ENCODE data around the gene MGAM2. TPM values are rescaled to one million over a fixed set of nuclear protein-coding genes. Genes with fewer than 3 reads are reported as not detected.
"Not testable (repeated sequence)": the region's sequence is repeated elsewhere in the genome, so short reads cannot be mapped to it uniquely, and the experiment has no call there.

The MGAM2 gene
- total RNA-seq, result not detected

GRCh38 chr7:142111499-142111898 is at the start of gene MGAM2:
TSS of gene MGAM2 (plus strand) at chr7:142111718. CDS start at chr7:142116874, 5,156 bp downstream.
- ATAC-seq, result no peak
- DNase-seq, result no peak
- no peaks in the 10 kb centered on the region for H3K9me3 Mint-ChIP-seq (ENCODE audit: low read depth)
- H3K27me3 Mint-ChIP-seq, result peaks cover 16% of the 10 kb centered on the region
- no peaks in the 10 kb centered on the region for H3K36me3 Mint-ChIP-seq
- CTCF ChIA-PET, result interaction anchor here (0.6 to 1.1 kb wide), 2 partner anchors 80 to 136 kb away, joined by 3 read pairs; no protein-coding TSS in a partner anchor
- no peaks in the 10 kb centered on the region for H3K4me1 Mint-ChIP-seq
- no peak within 1 kb of the TSS for H3K4me3 Mint-ChIP-seq
- H3K27ac Mint-ChIP-seq, result no peak within 1 kb of the TSS

DNA sequence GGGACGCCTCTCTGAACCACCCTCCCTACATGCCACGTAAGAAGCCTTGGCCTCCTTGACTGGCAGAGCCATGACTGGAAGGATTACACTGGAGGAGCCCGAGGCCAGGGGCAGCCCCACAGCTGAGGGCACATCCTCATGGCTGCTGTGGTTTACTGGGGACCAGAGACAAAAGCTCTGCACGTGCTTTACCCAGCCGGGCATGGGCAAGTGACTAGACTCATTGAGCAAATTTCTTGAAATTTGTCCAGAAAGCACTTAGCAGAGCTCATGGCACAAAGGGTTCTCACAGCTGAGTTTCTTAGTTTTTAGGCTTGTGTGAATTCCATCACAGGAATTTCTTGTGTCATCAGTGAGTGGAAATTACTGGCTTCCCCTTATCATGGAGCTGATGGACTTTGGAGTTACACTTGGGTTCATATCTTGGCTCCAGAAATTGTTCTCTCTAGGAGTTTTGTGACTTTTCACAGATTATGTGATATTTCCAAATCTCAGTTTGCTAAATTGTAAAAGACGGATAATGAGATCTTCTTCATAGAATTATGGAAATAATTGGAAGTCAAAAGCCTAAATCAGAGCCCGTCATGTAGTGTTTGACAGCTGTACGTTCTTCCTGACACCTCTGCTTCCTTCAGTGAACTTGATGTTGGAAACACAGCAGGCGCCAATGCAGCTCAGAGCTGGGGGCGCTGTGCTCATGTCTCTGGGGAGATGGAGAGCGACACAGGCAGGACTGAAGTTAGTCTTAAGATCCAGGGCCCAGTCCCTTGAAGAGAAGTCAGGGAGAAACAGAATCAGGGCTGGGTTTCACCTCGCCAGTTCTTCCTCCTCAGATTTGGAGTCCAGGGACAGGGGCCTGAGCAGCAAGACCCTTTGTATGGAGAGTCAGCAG is 47.7 kb upstream of the MGAM2 start:
- no peak for ATAC-seq
- Mint-ChIP-seq H3K4me1 (no peaks in the 10 kb centered on the region), H3K27me3 (peaks cover 3% of the 10 kb centered on the region), H3K4me3 (no peak overlapping the region), H3K27ac (no peak overlapping the region), H3K9me3 (ENCODE audit: low read depth) (no peaks in the 10 kb centered on the region), H3K36me3 (no peaks in the 10 kb centered on the region)
- CTCF ChIA-PET, result interaction anchor here (1.2 kb wide), 1 partner anchor 31 kb away, joined by 3 read pairs; no protein-coding TSS in a partner anchor
- no peak for DNase-seq

DNA sequence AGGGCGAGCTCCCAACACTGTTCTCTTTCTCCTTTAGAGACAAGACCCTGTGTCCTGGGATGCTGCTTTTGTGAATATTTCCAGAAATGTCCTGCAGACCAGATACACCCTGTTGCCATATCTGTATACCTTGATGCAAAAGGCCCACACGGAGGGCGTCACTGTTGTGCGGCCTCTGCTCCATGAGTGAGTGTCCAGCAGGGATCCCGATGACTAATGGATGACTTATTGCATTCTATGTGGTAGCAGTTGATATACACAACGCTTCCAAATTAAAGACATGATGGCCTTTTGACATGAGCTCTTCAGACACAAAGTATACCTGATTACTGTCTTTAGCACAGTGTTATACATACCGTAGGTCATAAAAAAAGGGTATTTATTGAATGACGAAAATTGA is 45.0 kb upstream of the MGAM2 start:
- CTCF ChIA-PET, result no interaction called here
- no peaks in the 10 kb centered on the region for H3K9me3 Mint-ChIP-seq (ENCODE audit: low read depth)
- H3K27ac Mint-ChIP-seq, result no peak overlapping the region
- no peaks in the 10 kb centered on the region for H3K4me1 Mint-ChIP-seq
- no peak for DNase-seq
- no peak overlapping the region for H3K4me3 Mint-ChIP-seq
- no peaks in the 10 kb centered on the region for H3K27me3 Mint-ChIP-seq
- H3K36me3 Mint-ChIP-seq, result no peaks in the 10 kb centered on the region
- no peak for ATAC-seq

- H3K27me3 Mint-ChIP-seq, result no peaks in the 10 kb centered on the region
- no peaks in the 10 kb centered on the region for H3K4me1 Mint-ChIP-seq
- H3K4me3 Mint-ChIP-seq, result no peak overlapping the region
- DNase-seq, result no peak
- no peak for ATAC-seq
- H3K9me3 Mint-ChIP-seq (ENCODE audit: low read depth), result no peaks in the 10 kb centered on the region
- CTCF ChIA-PET, result no interaction called here
- no peak overlapping the region for H3K27ac Mint-ChIP-seq
- no peaks in the 10 kb centered on the region for H3K36me3 Mint-ChIP-seq
Measured at GRCh38 chr7:142077762-142078161, 33.8 kb upstream of the MGAM2 start.

DNA sequence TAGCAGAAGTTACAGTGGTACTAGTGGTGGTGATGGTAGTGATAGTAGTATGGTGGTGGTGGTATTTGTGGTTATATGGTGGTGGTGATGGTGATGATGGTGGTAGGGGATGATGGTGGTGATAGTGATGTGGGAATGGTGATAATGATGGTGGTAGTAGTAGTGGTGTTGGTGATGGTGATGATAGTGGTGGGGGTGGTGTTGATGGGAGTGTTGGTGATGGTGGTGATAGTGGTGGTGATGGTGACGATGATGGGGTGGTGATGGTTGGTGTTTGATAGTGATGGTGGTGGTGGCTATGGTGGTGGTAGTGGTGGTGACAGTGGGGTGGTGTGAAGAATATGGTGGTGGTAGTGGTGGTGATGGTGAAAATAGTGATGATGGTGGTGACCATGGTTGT is 27.9 kb upstream of the MGAM2 start:
- ATAC-seq, result no peak
- no peak overlapping the region for H3K4me3 Mint-ChIP-seq
- no peak overlapping the region for H3K27ac Mint-ChIP-seq
- no peaks in the 10 kb centered on the region for H3K27me3 Mint-ChIP-seq
- CTCF ChIA-PET, result no interaction called here
- no peaks in the 10 kb centered on the region for H3K9me3 Mint-ChIP-seq (ENCODE audit: low read depth)
- no peaks in the 10 kb centered on the region for H3K4me1 Mint-ChIP-seq
- DNase-seq, result no peak
- H3K36me3 Mint-ChIP-seq, result no peaks in the 10 kb centered on the region

GRCh38 chr7:142085428-142085827 is 26.1 kb upstream of the MGAM2 start:
- H3K36me3 Mint-ChIP-seq, result no peaks in the 10 kb centered on the region
- no peaks in the 10 kb centered on the region for H3K9me3 Mint-ChIP-seq (ENCODE audit: low read depth)
- CTCF ChIA-PET, result no interaction called here
- no peaks in the 10 kb centered on the region for H3K4me1 Mint-ChIP-seq
- DNase-seq (no peak), ATAC-seq (no peak)
- no peaks in the 10 kb centered on the region for H3K27me3 Mint-ChIP-seq
- no peak overlapping the region for H3K4me3 Mint-ChIP-seq
- H3K27ac Mint-ChIP-seq, result no peak overlapping the region

DNA sequence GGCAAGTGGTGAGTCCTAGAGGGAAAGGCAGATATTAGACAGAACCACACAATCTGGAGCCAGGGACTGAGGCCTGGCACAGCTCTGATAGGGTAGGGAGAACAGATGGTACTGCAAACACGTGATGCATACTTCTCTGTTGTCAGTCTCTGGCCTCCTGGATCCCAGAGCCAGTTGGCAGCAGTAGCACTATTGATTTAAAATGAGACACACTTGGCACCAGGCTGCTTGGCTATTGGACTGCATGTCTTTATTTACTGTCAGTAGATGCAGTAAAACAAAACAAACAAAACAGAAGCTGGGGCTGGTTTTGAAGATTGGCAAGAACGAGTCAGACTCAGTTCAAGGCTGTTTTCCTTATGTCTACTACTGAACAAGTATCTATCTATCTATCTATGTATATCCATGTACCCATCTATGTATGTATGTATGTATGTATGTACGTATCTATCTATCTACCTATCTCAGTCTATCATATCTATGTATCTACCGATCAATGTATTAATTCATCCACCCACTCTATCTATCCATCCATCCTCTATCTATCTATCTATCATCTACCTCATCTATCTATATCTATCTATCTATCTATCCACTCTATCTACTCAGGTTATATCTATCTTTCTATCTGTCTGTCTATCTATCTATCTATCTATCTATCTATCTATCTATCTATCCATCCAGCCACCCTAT is 23.4 kb upstream of the MGAM2 start:
- CTCF ChIA-PET, result no interaction called here
- no peaks in the 10 kb centered on the region for H3K4me1 Mint-ChIP-seq

GRCh38 chr7:142089035-142089434 is 22.5 kb upstream of the MGAM2 start:
- Mint-ChIP-seq H3K36me3 (no peaks in the 10 kb centered on the region), H3K9me3 (ENCODE audit: low read depth) (no peaks in the 10 kb centered on the region), H3K27me3 (no peaks in the 10 kb centered on the region), H3K4me3 (no peak overlapping the region), H3K4me1 (no peaks in the 10 kb centered on the region), H3K27ac (no peak overlapping the region)
- no peak for DNase-seq
- CTCF ChIA-PET, result no interaction called here
- ATAC-seq, result no peak

More for the DNA sequence above, 23.4 kb upstream of the MGAM2 start:
- Mint-ChIP-seq H3K9me3 (ENCODE audit: low read depth) (no peaks in the 10 kb centered on the region), H3K4me3 (no peak overlapping the region), H3K27ac (no peak overlapping the region), H3K27me3 (no peaks in the 10 kb centered on the region), H3K36me3 (no peaks in the 10 kb centered on the region)
- ATAC-seq (no peak), DNase-seq (no peak)

DNA sequence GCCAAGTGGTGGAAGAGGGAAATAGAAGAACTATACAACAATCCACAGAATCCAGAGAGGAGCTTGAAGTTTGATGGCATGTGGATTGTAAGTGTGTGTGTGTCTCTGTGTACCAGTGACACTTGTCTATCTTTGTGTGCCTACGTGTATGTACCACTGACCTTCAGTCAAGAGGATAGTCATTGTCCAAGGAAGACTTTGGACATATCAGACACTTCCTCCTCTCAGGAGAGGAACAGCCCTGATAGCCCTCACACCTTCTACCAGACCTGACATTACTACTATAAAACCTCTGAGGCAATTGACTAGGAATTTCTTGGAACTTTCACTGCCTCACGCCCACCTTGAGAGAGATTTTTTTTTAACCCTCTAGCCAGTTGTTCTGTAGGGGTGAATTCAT is 19.6 kb upstream of the MGAM2 start:
- no peaks in the 10 kb centered on the region for H3K36me3 Mint-ChIP-seq
- no peaks in the 10 kb centered on the region for H3K27me3 Mint-ChIP-seq
- no peak overlapping the region for H3K27ac Mint-ChIP-seq
- H3K4me3 Mint-ChIP-seq, result no peak overlapping the region
- no peaks in the 10 kb centered on the region for H3K9me3 Mint-ChIP-seq (ENCODE audit: low read depth)
- DNase-seq (no peak), ATAC-seq (no peak)
- H3K4me1 Mint-ChIP-seq, result no peaks in the 10 kb centered on the region
- CTCF ChIA-PET, result no interaction called here

DNA sequence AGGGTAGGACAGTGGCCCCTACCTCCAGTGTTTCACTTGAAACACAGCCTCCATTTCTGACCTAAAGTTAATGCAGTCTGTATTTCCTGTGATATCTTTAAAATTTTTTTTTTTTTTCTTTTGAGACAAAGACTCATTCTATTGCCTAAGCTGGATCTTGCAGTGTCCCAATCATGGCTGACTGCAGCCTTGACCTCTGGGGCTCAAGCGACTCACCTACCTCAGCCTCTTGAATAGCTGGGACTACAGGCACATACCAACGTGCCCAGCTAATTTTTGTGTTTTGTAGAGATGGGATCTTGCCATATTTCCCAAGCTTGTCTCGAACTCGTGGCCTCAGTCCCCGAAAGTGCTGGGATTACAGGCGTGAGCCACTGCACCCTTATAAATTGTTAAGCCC is 16.7 kb upstream of the MGAM2 start:
- no peak for ATAC-seq
- DNase-seq, result no peak
- Mint-ChIP-seq H3K4me1 (peaks cover 3% of the 10 kb centered on the region), H3K27me3 (no peaks in the 10 kb centered on the region), H3K27ac (no peak overlapping the region), H3K4me3 (no peak overlapping the region), H3K36me3 (no peaks in the 10 kb centered on the region), H3K9me3 (ENCODE audit: low read depth) (no peaks in the 10 kb centered on the region)
- CTCF ChIA-PET, result interaction anchor here (1.2 kb wide), 1 partner anchor 31 kb away, joined by 3 read pairs; no protein-coding TSS in a partner anchor

DNA sequence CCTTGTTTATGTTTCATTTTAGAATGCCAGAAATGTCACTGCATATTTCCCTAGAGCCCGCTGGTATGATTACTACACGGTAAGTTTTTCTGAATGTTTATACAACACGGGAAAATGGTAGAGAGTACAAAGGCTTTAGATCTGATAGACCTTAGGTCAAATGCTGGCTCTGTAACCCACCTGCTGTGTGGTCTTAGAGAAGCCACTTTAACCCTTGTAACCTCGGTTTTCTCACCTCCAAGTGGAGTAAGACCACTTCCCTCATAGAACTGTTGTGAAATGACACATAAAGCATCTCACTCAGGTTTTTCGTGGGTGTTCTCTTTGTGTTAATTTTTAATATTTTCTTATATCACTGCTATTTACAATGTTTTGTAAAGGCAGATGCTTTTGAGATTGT is 13.9 kb upstream of the MGAM2 start:
- DNase-seq (no peak), ATAC-seq (no peak)
- Mint-ChIP-seq H3K4me3 (no peak overlapping the region), H3K27me3 (no peaks in the 10 kb centered on the region), H3K4me1 (peaks cover 8% of the 10 kb centered on the region), H3K9me3 (ENCODE audit: low read depth) (no peaks in the 10 kb centered on the region), H3K36me3 (no peaks in the 10 kb centered on the region), H3K27ac (no peak overlapping the region)
- CTCF ChIA-PET, result no interaction called here

DNA sequence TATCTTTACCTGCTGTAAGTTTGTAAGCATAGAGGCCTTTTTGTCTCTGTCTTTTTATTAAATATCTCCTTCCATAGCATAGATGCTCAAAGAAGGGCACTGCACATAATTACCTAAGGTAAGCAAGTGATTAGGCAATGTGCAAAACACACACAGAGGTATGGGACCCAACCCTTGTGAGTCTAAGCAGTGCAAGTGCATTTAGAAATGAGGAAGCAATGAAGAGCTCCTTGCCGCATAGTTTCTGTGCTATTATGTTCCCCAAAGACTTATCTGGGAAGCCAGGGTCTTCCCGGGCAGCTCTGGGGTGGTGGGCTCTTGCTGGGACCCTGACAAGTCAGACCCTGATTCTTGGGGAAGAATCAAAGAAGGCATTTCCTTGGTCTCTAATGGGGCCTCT is 13.5 kb upstream of the MGAM2 start:
- peaks cover 3% of the 10 kb centered on the region for H3K27me3 Mint-ChIP-seq
- no peaks in the 10 kb centered on the region for H3K36me3 Mint-ChIP-seq
- no peak for ATAC-seq
- CTCF ChIA-PET, result no interaction called here
- no peaks in the 10 kb centered on the region for H3K9me3 Mint-ChIP-seq (ENCODE audit: low read depth)
- no peak overlapping the region for H3K27ac Mint-ChIP-seq
- no peak for DNase-seq
- H3K4me1 Mint-ChIP-seq, result peaks cover 8% of the 10 kb centered on the region
- no peak overlapping the region for H3K4me3 Mint-ChIP-seq

DNA sequence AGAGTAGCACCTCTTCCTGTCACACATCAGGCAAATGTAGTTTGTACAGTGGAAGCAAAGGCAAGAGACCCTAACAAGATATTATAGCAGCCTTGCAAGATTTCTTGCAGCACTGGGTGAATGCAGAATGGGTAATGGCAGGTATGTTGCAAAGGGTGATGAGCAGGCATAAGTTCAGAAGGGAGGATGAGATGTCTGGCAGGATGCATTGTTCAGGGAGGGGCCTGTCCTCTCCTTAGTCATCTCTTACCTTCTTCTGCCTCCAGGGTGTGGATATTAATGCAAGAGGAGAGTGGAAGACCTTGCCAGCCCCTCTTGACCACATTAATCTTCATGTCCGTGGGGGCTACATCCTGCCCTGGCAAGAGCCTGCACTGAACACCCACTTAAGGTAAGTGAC is 12.2 kb upstream of the MGAM2 start:
- H3K27me3 Mint-ChIP-seq; H3K36me3 Mint-ChIP-seq; CTCF ChIA-PET; H3K4me1 Mint-ChIP-seq; H3K4me3 Mint-ChIP-seq; H3K27ac Mint-ChIP-seq; ATAC-seq; DNase-seq; H3K9me3 Mint-ChIP-seq (ENCODE audit: low read depth): not testable (repeated sequence)

DNA sequence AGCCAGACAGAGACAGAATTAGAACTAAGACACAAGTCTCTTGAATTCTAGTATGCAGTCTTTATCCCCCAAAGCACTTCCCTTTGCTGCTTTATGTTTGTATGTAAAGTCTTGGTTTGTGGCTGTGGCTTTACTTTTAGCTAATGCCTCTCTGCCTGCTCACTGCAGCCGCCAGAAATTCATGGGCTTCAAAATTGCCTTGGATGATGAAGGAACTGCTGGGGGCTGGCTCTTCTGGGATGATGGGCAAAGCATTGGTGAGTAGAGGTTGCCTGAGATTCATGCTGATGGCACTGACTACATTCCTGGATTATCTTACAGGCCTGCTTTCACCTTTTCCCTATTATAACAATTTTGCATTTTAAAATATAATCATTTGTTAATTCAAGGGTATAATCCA is 10.9 kb upstream of the MGAM2 start:
- H3K9me3 Mint-ChIP-seq (ENCODE audit: low read depth), result no peaks in the 10 kb centered on the region
- H3K27ac Mint-ChIP-seq, result no peak overlapping the region
- H3K4me3 Mint-ChIP-seq, result no peak overlapping the region
- CTCF ChIA-PET, result no interaction called here
- H3K4me1 Mint-ChIP-seq, result peaks cover 8% of the 10 kb centered on the region
- ATAC-seq, result no peak
- DNase-seq, result no peak
- H3K36me3 Mint-ChIP-seq, result no peaks in the 10 kb centered on the region
- H3K27me3 Mint-ChIP-seq, result peaks cover 5% of the 10 kb centered on the region
